GM12878 (cell line): ENCODE data around the gene SHROOM2. TPM values are rescaled to one million over a fixed set of nuclear protein-coding genes. Genes with fewer than 3 reads are reported as not detected.

Source experiments
- ATAC-seq: fragments of 200-7000 bp; cut with Tn5 transposase; 3 replicates; pipeline ENCODE4 v1.9.1; 2020; ENCODE audit warnings: mild to moderate bottlenecking, moderate library complexity
- BruUV-seq: library from RNA; stranded (reverse); fragments of 400-500 nt; replicated peaks from 2 replicates; lab custom pipeline; 2021; lab: Mats Ljungman, UMichigan
- CTCF ChIA-PET: fragments of 300-600 bp; sonication (Branson Sonifier 250); formaldehyde crosslinking; extraction: SDS; loops from one replicate; lab custom pipeline; 2021; ENCODE audit warnings: inconsistent platforms; lab: Yijun Ruan, JAX
- POLR2A ChIA-PET: fragments of 350-600 bp; formaldehyde crosslinking; extraction: SDS; loops from one replicate; lab custom pipeline; 2021; ENCODE audit warnings: inconsistent platforms; lab: Charles Lee
- RAD21 ChIA-PET: fragments of 300-600 bp; sonication (Branson Sonifier 250); formaldehyde crosslinking; loops from one replicate; lab custom pipeline; 2023; ENCODE audit warnings: antibody characterized with exemption; ENCODE audit not compliant: unreplicated experiment; lab: Charles Lee
- SMC1A ChIA-PET: fragments of 300-600 bp; sonication (Branson Sonifier 250); formaldehyde crosslinking; loops from one replicate; lab custom pipeline; 2023; ENCODE audit not compliant: unreplicated experiment, uncharacterized antibody; lab: Charles Lee
- DNase-seq: peaks from one replicate; pipeline ENCODE4 v3.0.0-alpha.2; 2011; ENCODE audit warnings: low read depth, low spot score
- FAIRE-seq: peaks from 3 replicates; lab custom pipeline; 2011; peaks lifted over from hg19 to GRCh38; lab: Jason Lieb, UNC
- H2AFZ ChIP-seq: 2 replicates; pipeline ENCODE4 v1.6.0; 2011; ENCODE audit warnings: low read depth, low read length, control low read depth; ENCODE audit not compliant: control insufficient read depth
- H3K27ac ChIP-seq: 2 replicates; pipeline ENCODE4 v1.5.1; 2011; ENCODE audit warnings: control low read depth; ENCODE audit not compliant: control insufficient read depth, insufficient read depth
- H3K27me3 ChIP-seq, 2 experiments: replicated peaks in 1 of 2; 2 replicates each; pipeline versions ENCODE4 v1.6.0 to v1.6.1; 2011; ENCODE audit warnings: low read length in 1 of 2; ENCODE audit not compliant: control insufficient read depth in 2 of 2, insufficient read depth in 2 of 2
- H3K36me3 ChIP-seq, 2 experiments: 2 replicates each; pipeline ENCODE4 v1.5.1; 2011; ENCODE audit warnings: low read length in 1 of 2; ENCODE audit not compliant: control insufficient read depth in 2 of 2, insufficient read depth in 2 of 2
- H3K4me1 ChIP-seq: 2 replicates; pipeline ENCODE4 v1.6.1; 2011; ENCODE audit warnings: mild to moderate bottlenecking, low read length, moderate library complexity, mixed read lengths; ENCODE audit not compliant: control insufficient read depth, insufficient read depth
- H3K4me2 ChIP-seq: 2 replicates; pipeline ENCODE4 v1.6.0; 2011; ENCODE audit warnings: control low read depth; ENCODE audit not compliant: control insufficient read depth, insufficient read depth
- H3K4me3 ChIP-seq: fragments of 200-600 bp; sonication (generic); 2 replicates; pipeline ENCODE4 v1.5.1; 2016
- H3K79me2 ChIP-seq: 2 replicates; pipeline ENCODE4 v1.6.0; 2011; ENCODE audit warnings: low read length; ENCODE audit not compliant: control insufficient read depth, insufficient read depth
- H3K9ac ChIP-seq: 2 replicates; pipeline ENCODE4 v1.8.0; 2011; ENCODE audit warnings: low read length, control low read depth, mixed read lengths; ENCODE audit not compliant: control insufficient read depth, insufficient read depth
- H3K9me3 ChIP-seq: replicated peaks from 3 replicates; pipeline ENCODE4 v1.5.1; 2011; ENCODE audit warnings: mild to moderate bottlenecking, low read length; ENCODE audit not compliant: control insufficient read depth, insufficient read depth
- H4K20me1 ChIP-seq: 2 replicates; pipeline ENCODE4 v1.6.0; 2011; ENCODE audit not compliant: control insufficient read depth, insufficient read depth
- HSF1 ChIP-seq: fragments of 150-350 bp; IDR thresholded peaks from 2 replicates; pipeline ENCODE4 v1.6.1; 2014; ENCODE audit warnings: mild to moderate bottlenecking, low read depth, low read length
- KLF5 ChIP-seq: fragments of 450-650 bp; IDR thresholded peaks from 2 replicates; pipeline ENCODE4 v1.6.1; 2014; ENCODE audit warnings: mild to moderate bottlenecking; ENCODE audit not compliant: partially characterized antibody
- NBN ChIP-seq: fragments of 450-650 bp; IDR thresholded peaks from 2 replicates; pipeline ENCODE4 v1.6.1; 2016
- SPI1 ChIP-seq: IDR thresholded peaks from 2 replicates; pipeline ENCODE4 v1.6.1; 2011; ENCODE audit warnings: low read depth, mild to moderate bottlenecking, low read length, moderate library complexity, borderline replicate concordance; ENCODE audit not compliant: insufficient read depth
- SRF ChIP-seq, 2 experiments: IDR thresholded peaks; 2 replicates each; pipeline ENCODE4 v1.6.1; 2011; ENCODE audit warnings: low read depth in 2 of 2, low read length in 2 of 2, mild to moderate bottlenecking in 1 of 2, moderate library complexity in 1 of 2
- WGBS: methylation state at CpG from one replicate; pipeline ENCODE4 v1.1.6; 2016; ENCODE audit warnings: low lambda C conversion rate; ENCODE audit not compliant: insufficient replicate concordance, insufficient coverage; ENCODE audit errors: missing lambda C conversion rate; 5-methylcytosine and 5-hydroxymethylcytosine counted together
- in situ Hi-C: fragments of 300-500 bp; cut with MboI; formaldehyde crosslinking; loops from 9 replicates; pipeline ENCODE4 v1.14.3; 2018; ENCODE audit warnings: mixed read lengths
- intact Hi-C: fragments of 100-400 bp; cut with micrococcal nuclease; formaldehyde crosslinking; loops from one replicate; pipeline ENCODE4 v1.14.2; 2022; ENCODE audit not compliant: unreplicated experiment
- polyA plus RNA-seq, 11 experiments: library from polyadenylated mRNA; depleted of rRNA in 4 of 11; unstranded in 6 of 11; stranded (reverse) in 5 of 11; fragments of >200 nt; fragmentation: Nextera tagmentation in 4 of 11; fragmentation: Illumina TruSeq in 1 of 11; extraction: Ambion mirVana in 4 of 11; extraction: Trizol in 1 of 11; gene quantifications; 1 replicate in 1 of 11; 2 replicates in 10 of 11; pipeline versions ENCODE4 v1.2.1 to v1.2.3, GENCODE V29; 2011 to 2016; ENCODE audit warnings: inconsistent platforms in 2 of 11, missing spikeins in 2 of 11, low read depth in 1 of 11
- total RNA-seq, 4 experiments: library from RNA; depleted of rRNA in 3 of 4; stranded (reverse); fragments of >200 nt in 3 of 4; fragmentation: Illumina TruSeq in 1 of 4; extraction: Trizol in 1 of 4; gene quantifications; 2 replicates each; pipeline versions ENCODE4 v1.2.1 to v1.2.3, GENCODE V29; 2013 to 2021

The SHROOM2 gene
- total and polyA plus RNA-seq, 10 of the 15 experiments (the other 5 are each of a cell fraction or from before 2014, with no cell fraction given): under 0.01 to 0.15 (median 0.09) TPM; not detected in 2

GRCh38 chrX:9880237-9880636, 94.0 kb downstream of the SHROOM2 start:
- H3K9me3 ChIP-seq: no peaks in the 10 kb centered on the region
- RAD21 ChIA-PET: no interaction called here
- intact Hi-C loops (no loop called here), in situ Hi-C loops (loop anchor here (5.0 kb wide), 1 partner anchor 107 kb away; no protein-coding TSS in a partner anchor)
- TF ChIP-seq HSF1 (no peak), NBN (no peak), SPI1 (no peak), SRF (IDR thresholded peaks at IDR 0.05; ENCODE audit: low read depth in 2 of 2, low read length in 2 of 2) (no peak)
- BruUV-seq: no TSS peak
- H3K27ac ChIP-seq: no peak overlapping the region
- H3K27me3 ChIP-seq: peaks cover 0 to 3% of the 10 kb centered on the region in 2 experiments; a peak in 2 of 4 replicates
- no peaks in the 10 kb centered on the region for H4K20me1 ChIP-seq
- H3K4me3 ChIP-seq: no peak overlapping the region
- H3K4me2 ChIP-seq: no peak overlapping the region
- H3K79me2 ChIP-seq: no peaks in the 10 kb centered on the region
- POLR2A ChIA-PET: interaction anchor here (1.0 kb wide), 1 partner anchor 9 kb away, joined by 3 read pairs; no protein-coding TSS in a partner anchor
- SMC1A ChIA-PET: no interaction called here
- FAIRE-seq: no peak
- no peaks in the 10 kb centered on the region for H3K4me1 ChIP-seq
- H2AFZ ChIP-seq: no peak overlapping the region
- no peaks in the 10 kb centered on the region for H3K36me3 ChIP-seq
- H3K9ac ChIP-seq: no peak overlapping the region
- CTCF ChIA-PET: interaction anchor here (1.2 kb wide), 1 partner anchor 239 kb away, joined by 6 read pairs; no protein-coding TSS in a partner anchor
- no peak for ATAC-seq
- DNase-seq: no peak
- WGBS: 32% methylated on average over 13 of the region's 13 CpGs

GRCh38 chrX:9880870-9881269, 94.6 kb downstream of the SHROOM2 start:
- no peaks in the 10 kb centered on the region for H3K4me1 ChIP-seq
- H3K79me2 ChIP-seq: no peaks in the 10 kb centered on the region
- H3K9ac ChIP-seq: no peak overlapping the region
- intact Hi-C loops: no loop called here
- in situ Hi-C loops: loop anchor here (5.0 kb wide), 1 partner anchor 106 kb away; no protein-coding TSS in a partner anchor
- no peak overlapping the region for H2AFZ ChIP-seq
- ATAC-seq (no peak), DNase-seq (no peak), FAIRE-seq (no peak)
- no peaks in the 10 kb centered on the region for H4K20me1 ChIP-seq
- POLR2A ChIA-PET: no interaction called here
- no peak for TF ChIP-seq KLF5
- no peak overlapping the region for H3K27ac ChIP-seq
- WGBS: 23% methylated on average over 7 of the region's 7 CpGs
- SMC1A ChIA-PET: no interaction called here
- H3K4me3 ChIP-seq: no peak overlapping the region
- no TSS peak for BruUV-seq
- no peaks in the 10 kb centered on the region for H3K9me3 ChIP-seq
- RAD21 ChIA-PET: no interaction called here
- H3K4me2 ChIP-seq: no peak overlapping the region
- CTCF ChIA-PET: no interaction called here
- peaks cover 0 to 3% of the 10 kb centered on the region in 2 experiments; a peak in 2 of 4 replicates for H3K27me3 ChIP-seq
- no peaks in the 10 kb centered on the region for H3K36me3 ChIP-seq
